GM12878 (cell line): ENCODE data around the gene XIAP. TPM values are rescaled to one million over a fixed set of nuclear protein-coding genes. Genes with fewer than 3 reads are reported as not detected.

Source experiments
- ATAC-seq: fragments of 200-7000 bp; cut with Tn5 transposase; 3 replicates; pipeline ENCODE4 v1.9.1; 2020; ENCODE audit warnings: mild to moderate bottlenecking, moderate library complexity
- BruUV-seq: library from RNA; stranded (reverse); fragments of 400-500 nt; replicated peaks from 2 replicates; lab custom pipeline; 2021; lab: Mats Ljungman, UMichigan
- CTCF ChIA-PET: fragments of 300-600 bp; sonication (Branson Sonifier 250); formaldehyde crosslinking; extraction: SDS; loops from one replicate; lab custom pipeline; 2021; ENCODE audit warnings: inconsistent platforms; lab: Yijun Ruan, JAX
- POLR2A ChIA-PET: fragments of 350-600 bp; formaldehyde crosslinking; extraction: SDS; loops from one replicate; lab custom pipeline; 2021; ENCODE audit warnings: inconsistent platforms; lab: Charles Lee
- RAD21 ChIA-PET: fragments of 300-600 bp; sonication (Branson Sonifier 250); formaldehyde crosslinking; loops from one replicate; lab custom pipeline; 2023; ENCODE audit warnings: antibody characterized with exemption; ENCODE audit not compliant: unreplicated experiment; lab: Charles Lee
- SMC1A ChIA-PET: fragments of 300-600 bp; sonication (Branson Sonifier 250); formaldehyde crosslinking; loops from one replicate; lab custom pipeline; 2023; ENCODE audit not compliant: unreplicated experiment, uncharacterized antibody; lab: Charles Lee
- DNase-seq: peaks from one replicate; pipeline ENCODE4 v3.0.0-alpha.2; 2011; ENCODE audit warnings: low read depth, low spot score
- FAIRE-seq: peaks from 3 replicates; lab custom pipeline; 2011; peaks lifted over from hg19 to GRCh38; lab: Jason Lieb, UNC
- H2AFZ ChIP-seq: 2 replicates; pipeline ENCODE4 v1.6.0; 2011; ENCODE audit warnings: low read depth, low read length, control low read depth; ENCODE audit not compliant: control insufficient read depth
- H3K27ac ChIP-seq: 2 replicates; pipeline ENCODE4 v1.5.1; 2011; ENCODE audit warnings: control low read depth; ENCODE audit not compliant: control insufficient read depth, insufficient read depth
- H3K27me3 ChIP-seq, 2 experiments: replicated peaks in 1 of 2; 2 replicates each; pipeline versions ENCODE4 v1.6.0 to v1.6.1; 2011; ENCODE audit warnings: low read length in 1 of 2; ENCODE audit not compliant: control insufficient read depth in 2 of 2, insufficient read depth in 2 of 2
- H3K36me3 ChIP-seq, 2 experiments: 2 replicates each; pipeline ENCODE4 v1.5.1; 2011; ENCODE audit warnings: low read length in 1 of 2; ENCODE audit not compliant: control insufficient read depth in 2 of 2, insufficient read depth in 2 of 2
- H3K4me1 ChIP-seq: 2 replicates; pipeline ENCODE4 v1.6.1; 2011; ENCODE audit warnings: mild to moderate bottlenecking, low read length, moderate library complexity, mixed read lengths; ENCODE audit not compliant: control insufficient read depth, insufficient read depth
- H3K4me2 ChIP-seq: 2 replicates; pipeline ENCODE4 v1.6.0; 2011; ENCODE audit warnings: control low read depth; ENCODE audit not compliant: control insufficient read depth, insufficient read depth
- H3K4me3 ChIP-seq: fragments of 200-600 bp; sonication (generic); 2 replicates; pipeline ENCODE4 v1.5.1; 2016
- H3K79me2 ChIP-seq: 2 replicates; pipeline ENCODE4 v1.6.0; 2011; ENCODE audit warnings: low read length; ENCODE audit not compliant: control insufficient read depth, insufficient read depth
- H3K9ac ChIP-seq: 2 replicates; pipeline ENCODE4 v1.8.0; 2011; ENCODE audit warnings: low read length, control low read depth, mixed read lengths; ENCODE audit not compliant: control insufficient read depth, insufficient read depth
- H3K9me3 ChIP-seq: replicated peaks from 3 replicates; pipeline ENCODE4 v1.5.1; 2011; ENCODE audit warnings: mild to moderate bottlenecking, low read length; ENCODE audit not compliant: control insufficient read depth, insufficient read depth
- H4K20me1 ChIP-seq: 2 replicates; pipeline ENCODE4 v1.6.0; 2011; ENCODE audit not compliant: control insufficient read depth, insufficient read depth
- ATF2 ChIP-seq: IDR thresholded peaks from 2 replicates; pipeline ENCODE4 v1.6.1; 2012; ENCODE audit warnings: low read length, inconsistent platforms
- BHLHE40 ChIP-seq, 2 experiments: fragments of 450-650 bp in 1 of 2; IDR thresholded peaks; 2 replicates each; pipeline ENCODE4 v1.6.1; 2011 to 2017; ENCODE audit warnings: low read depth in 2 of 2, borderline replicate concordance in 1 of 2, improper control_type of control experiment in 1 of 2, low read length in 1 of 2, mild to moderate bottlenecking in 1 of 2
- CHD2 ChIP-seq: IDR thresholded peaks from 2 replicates; pipeline ENCODE4 v1.6.1; 2011; ENCODE audit warnings: low read depth, low read length, improper control_type of control experiment, borderline replicate concordance
- EZH2 ChIP-seq: IDR thresholded peaks from 2 replicates; pipeline ENCODE4 v1.6.1; 2012; ENCODE audit warnings: low read depth, mild to moderate bottlenecking, control low read depth, inconsistent platforms, low read length, borderline replicate concordance; ENCODE audit not compliant: control insufficient read depth
- IKZF2 ChIP-seq, 2 experiments: fragments of 450-650 bp; IDR thresholded peaks; 2 replicates each; pipeline ENCODE4 v1.6.1; 2017; ENCODE audit warnings: mild to moderate bottlenecking in 2 of 2, moderate library complexity in 2 of 2
- MEF2B ChIP-seq: fragments of 450-650 bp; IDR thresholded peaks from 2 replicates; pipeline ENCODE4 v1.6.1; 2018; ENCODE audit warnings: mild to moderate bottlenecking, moderate library complexity; ENCODE audit not compliant: partially characterized antibody, poor library complexity, severe bottlenecking
- POLR2AphosphoS2 ChIP-seq: IDR thresholded peaks from 2 replicates; pipeline ENCODE4 v1.6.1; 2011; ENCODE audit warnings: low read depth, mild to moderate bottlenecking, low read length, improper control_type of control experiment, moderate library complexity
- STAT1 ChIP-seq: fragments of 450-650 bp; conservative IDR thresholded peaks from 2 replicates; pipeline ENCODE4 v1.6.1; 2014; ENCODE audit warnings: antibody characterized with exemption, mild to moderate bottlenecking
- WGBS: methylation state at CpG from one replicate; pipeline ENCODE4 v1.1.6; 2016; ENCODE audit warnings: low lambda C conversion rate; ENCODE audit not compliant: insufficient replicate concordance, insufficient coverage; ENCODE audit errors: missing lambda C conversion rate; 5-methylcytosine and 5-hydroxymethylcytosine counted together
- in situ Hi-C: fragments of 300-500 bp; cut with MboI; formaldehyde crosslinking; loops from 9 replicates; pipeline ENCODE4 v1.14.3; 2018; ENCODE audit warnings: mixed read lengths
- intact Hi-C: fragments of 100-400 bp; cut with micrococcal nuclease; formaldehyde crosslinking; loops from one replicate; pipeline ENCODE4 v1.14.2; 2022; ENCODE audit not compliant: unreplicated experiment
- polyA plus RNA-seq, 11 experiments: library from polyadenylated mRNA; depleted of rRNA in 4 of 11; unstranded in 6 of 11; stranded (reverse) in 5 of 11; fragments of >200 nt; fragmentation: Nextera tagmentation in 4 of 11; fragmentation: Illumina TruSeq in 1 of 11; extraction: Ambion mirVana in 4 of 11; extraction: Trizol in 1 of 11; gene quantifications; 1 replicate in 1 of 11; 2 replicates in 10 of 11; pipeline versions ENCODE4 v1.2.1 to v1.2.3, GENCODE V29; 2011 to 2016; ENCODE audit warnings: inconsistent platforms in 2 of 11, missing spikeins in 2 of 11, low read depth in 1 of 11
- total RNA-seq, 4 experiments: library from RNA; depleted of rRNA in 3 of 4; stranded (reverse); fragments of >200 nt in 3 of 4; fragmentation: Illumina TruSeq in 1 of 4; extraction: Trizol in 1 of 4; gene quantifications; 2 replicates each; pipeline versions ENCODE4 v1.2.1 to v1.2.3, GENCODE V29; 2013 to 2021
- TF ChIP-seq, protein P1 (sequence below): fragments of 450-650 bp; formaldehyde crosslinking; IDR thresholded peaks from 2 replicates; pipeline ENCODE4 v1.4.0; 2022; ENCODE audit warnings: mild to moderate bottlenecking, moderate library complexity
- TF ChIP-seq, protein P2 (sequence below): fragments of 450-650 bp; IDR thresholded peaks from 2 replicates; pipeline ENCODE4 v1.6.1; 2014; ENCODE audit warnings: mild to moderate bottlenecking

The XIAP gene
- total and polyA plus RNA-seq, 10 of the 15 experiments (the other 5 are each of a cell fraction or from before 2014, with no cell fraction given): 3.3 to 21.1 (median 14.5) TPM

DNA sequence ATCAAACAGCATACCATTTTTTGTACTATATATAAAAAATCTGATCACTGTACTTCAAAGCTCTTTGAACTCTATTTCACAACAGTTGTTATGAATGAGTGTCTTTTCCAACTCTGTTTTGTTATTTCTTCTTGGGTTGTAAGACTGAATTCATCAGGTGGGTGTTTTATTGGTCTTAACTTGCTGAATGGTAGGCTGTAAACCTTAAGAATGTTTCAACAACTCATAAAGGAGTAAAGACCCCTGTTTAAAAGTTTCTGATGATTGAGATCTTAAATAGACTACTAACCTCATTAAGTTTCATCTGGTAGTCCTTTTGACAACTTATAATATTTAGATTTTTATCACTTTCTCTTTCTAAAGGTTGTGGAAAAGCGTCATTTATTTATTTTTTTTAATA, 83.2 kb downstream of the XIAP start:
- ChIA-PET POLR2A (no interaction called here), SMC1A (no interaction called here), CTCF (no interaction called here), RAD21 (no interaction called here)
- DNase-seq (no peak), FAIRE-seq (no peak), ATAC-seq (no peak)
- no peaks in the 10 kb centered on the region for H4K20me1 ChIP-seq
- no peak overlapping the region for H3K9ac ChIP-seq
- no peaks in the 10 kb centered on the region for H3K4me1 ChIP-seq
- no peak overlapping the region for H2AFZ ChIP-seq
- TF ChIP-seq STAT1: no peak
- TF ChIP-seq, protein P1, sequence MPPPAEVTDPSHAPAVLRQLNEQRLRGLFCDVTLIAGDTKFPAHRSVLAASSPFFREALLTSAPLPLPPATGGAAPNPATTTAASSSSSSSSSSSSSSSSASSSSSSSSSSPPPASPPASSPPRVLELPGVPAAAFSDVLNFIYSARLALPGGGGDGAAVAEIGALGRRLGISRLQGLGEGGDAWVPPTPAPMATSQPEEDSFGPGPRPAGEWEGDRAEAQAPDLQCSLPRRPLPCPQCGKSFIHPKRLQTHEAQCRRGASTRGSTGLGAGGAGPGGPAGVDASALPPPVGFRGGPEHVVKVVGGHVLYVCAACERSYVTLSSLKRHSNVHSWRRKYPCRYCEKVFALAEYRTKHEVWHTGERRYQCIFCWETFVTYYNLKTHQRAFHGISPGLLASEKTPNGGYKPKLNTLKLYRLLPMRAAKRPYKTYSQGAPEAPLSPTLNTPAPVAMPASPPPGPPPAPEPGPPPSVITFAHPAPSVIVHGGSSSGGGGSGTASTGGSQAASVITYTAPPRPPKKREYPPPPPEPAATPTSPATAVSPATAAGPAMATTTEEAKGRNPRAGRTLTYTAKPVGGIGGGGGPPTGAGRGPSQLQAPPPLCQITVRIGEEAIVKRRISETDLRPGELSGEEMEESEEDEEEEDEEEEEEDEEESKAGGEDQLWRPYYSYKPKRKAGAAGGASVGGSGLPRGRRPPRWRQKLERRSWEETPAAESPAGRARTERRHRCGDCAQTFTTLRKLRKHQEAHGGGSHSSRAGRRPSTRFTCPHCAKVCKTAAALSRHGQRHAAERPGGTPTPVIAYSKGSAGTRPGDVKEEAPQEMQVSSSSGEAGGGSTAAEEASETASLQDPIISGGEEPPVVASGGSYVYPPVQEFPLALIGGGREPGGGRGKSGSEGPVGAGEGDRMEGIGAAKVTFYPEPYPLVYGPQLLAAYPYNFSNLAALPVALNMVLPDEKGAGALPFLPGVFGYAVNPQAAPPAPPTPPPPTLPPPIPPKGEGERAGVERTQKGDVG: no peak
- intact Hi-C loops: no loop called here
- no peaks in the 10 kb centered on the region for H3K79me2 ChIP-seq
- H3K27ac ChIP-seq: no peak overlapping the region
- in situ Hi-C loops: no loop called here
- H3K36me3 ChIP-seq: no peaks in the 10 kb centered on the region
- 44% methylated on average over 1 of the region's 1 CpG for WGBS
- no peaks in the 10 kb centered on the region for H3K27me3 ChIP-seq
- no peaks in the 10 kb centered on the region for H3K9me3 ChIP-seq
- H3K4me2 ChIP-seq: no peak overlapping the region
- no peak overlapping the region for H3K4me3 ChIP-seq
- BruUV-seq: no TSS peak

- Histone ChIP-seq H2AFZ (no peak overlapping the region), H3K4me1 (no peaks in the 10 kb centered on the region), H3K79me2 (no peaks in the 10 kb centered on the region), H3K9me3 (no peaks in the 10 kb centered on the region), H3K27ac (no peak overlapping the region), H3K4me3 (no peak overlapping the region), H3K27me3 (no peaks in the 10 kb centered on the region), H3K4me2 (no peak overlapping the region), H4K20me1 (no peaks in the 10 kb centered on the region), H3K36me3 (no peaks in the 10 kb centered on the region), H3K9ac (no peak overlapping the region)
- intact Hi-C loops (no loop called here), in situ Hi-C loops (no loop called here)
- FAIRE-seq: no peak
- POLR2A ChIA-PET: no interaction called here
- 31% methylated on average over 2 of the region's 2 CpGs for WGBS
- CTCF ChIA-PET: no interaction called here
- RAD21 ChIA-PET: no interaction called here
- DNase-seq: no peak
- ATAC-seq: no peak
- SMC1A ChIA-PET: no interaction called here
- BruUV-seq: no TSS peak
- no peak for TF ChIP-seq MEF2B
- TF ChIP-seq EZH2: no peak
- TF ChIP-seq, protein P2, sequence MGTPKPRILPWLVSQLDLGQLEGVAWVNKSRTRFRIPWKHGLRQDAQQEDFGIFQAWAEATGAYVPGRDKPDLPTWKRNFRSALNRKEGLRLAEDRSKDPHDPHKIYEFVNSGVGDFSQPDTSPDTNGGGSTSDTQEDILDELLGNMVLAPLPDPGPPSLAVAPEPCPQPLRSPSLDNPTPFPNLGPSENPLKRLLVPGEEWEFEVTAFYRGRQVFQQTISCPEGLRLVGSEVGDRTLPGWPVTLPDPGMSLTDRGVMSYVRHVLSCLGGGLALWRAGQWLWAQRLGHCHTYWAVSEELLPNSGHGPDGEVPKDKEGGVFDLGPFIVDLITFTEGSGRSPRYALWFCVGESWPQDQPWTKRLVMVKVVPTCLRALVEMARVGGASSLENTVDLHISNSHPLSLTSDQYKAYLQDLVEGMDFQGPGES: no peak
- TF ChIP-seq CHD2: no peak
- no peak for TF ChIP-seq IKZF2 (IDR thresholded peaks at IDR 0.05)
- TF ChIP-seq BHLHE40 (IDR thresholded peaks at IDR 0.05; ENCODE audit: borderline replicate concordance in 1 of 2, low read depth in 2 of 2, low read length in 1 of 2): no peak
- TF ChIP-seq ATF2: no peak
- no peak for TF ChIP-seq POLR2AphosphoS2
Observed at GRCh38 chrX:123943488-123943887, 83.6 kb downstream of the XIAP start.
